T47D (cell line): ENCODE results near the gene STX8.

Experiments used
- DNase-seq, 2 experiments: peaks; one replicate each; pipeline versions ENCODE4 v3.0.0 to v3.0.0-alpha.2; 2011 to 2012; ENCODE audit warnings: low read depth in 1 of 2, low spot score in 1 of 2
- JUND ChIP-seq: IDR thresholded peaks from 2 replicates; pipeline ENCODE4 v1.6.1; 2012; ENCODE audit warnings: low read depth
- in situ Hi-C: cut with HindIII; loops from 2 replicates; pipeline ENCODE4 v1.10.0; 2016; ENCODE audit warnings: low sequenced_read_pairs, low pct_unique_long_range_greater_than_20kb

The STX8 gene

GRCh38 chr17:9221922-9222180, 353.8 kb downstream of the STX8 start:
- DNase-seq = no peak
- no peak for TF ChIP-seq JUND
- in situ Hi-C loops = no loop called here

- DNase-seq = no peak
- TF ChIP-seq JUND = no peak
- in situ Hi-C loops = no loop called here
Measured at GRCh38 chr17:9221147-9221921, 354.3 kb downstream of the STX8 start.

- in situ Hi-C loops = no loop called here
- no peak for DNase-seq
- no peak for TF ChIP-seq JUND
Measured at GRCh38 chr17:9220398-9221146, 355.0 kb downstream of the STX8 start.

GRCh38 chr17:9219631-9220397, 355.8 kb downstream of the STX8 start:
- DNase-seq = no peak
- in situ Hi-C loops = no loop called here
- TF ChIP-seq JUND = no peak

- TF ChIP-seq JUND = no peak
- DNase-seq = no peak
- in situ Hi-C loops = no loop called here
Measured at GRCh38 chr17:9218911-9219310, 356.7 kb downstream of the STX8 start.

GRCh38 chr17:9218064-9218635, 357.5 kb downstream of the STX8 start:
- DNase-seq = no peak
- no peak for TF ChIP-seq JUND
- in situ Hi-C loops = no loop called here

- peak in 1 of 2 experiments; percentile 61 for DNase-seq
- in situ Hi-C loops = no loop called here
- TF ChIP-seq JUND = no peak
Measured at GRCh38 chr17:9217151-9218056, 358.2 kb downstream of the STX8 start.

GRCh38 chr17:9215465-9215864, 360.2 kb downstream of the STX8 start:
- no peak for TF ChIP-seq JUND
- no peak for DNase-seq
- in situ Hi-C loops = no loop called here

- in situ Hi-C loops = no loop called here
- TF ChIP-seq JUND = no peak
- no peak for DNase-seq
Measured at GRCh38 chr17:9213303-9213640, 362.3 kb downstream of the STX8 start.

- in situ Hi-C loops = no loop called here
- no peak for TF ChIP-seq JUND
- DNase-seq = no peak
Measured at GRCh38 chr17:9212376-9213302, 363.0 kb downstream of the STX8 start.

- peak in 1 of 2 experiments; percentile 60 for DNase-seq
- in situ Hi-C loops = no loop called here
- no peak for TF ChIP-seq JUND
Measured at GRCh38 chr17:9211133-9211765, 364.4 kb downstream of the STX8 start.
